GM12891 (cell line): ENCODE results near the gene NFATC1.

ENCODE experiments used
- PAX5 ChIP-seq: IDR thresholded peaks from 2 replicates; pipeline ENCODE4 v1.6.1; 2011; ENCODE audit warnings: low read length, moderate library complexity, mild to moderate bottlenecking; ENCODE audit not compliant: insufficient read depth, severe bottlenecking
- POLR2A ChIP-seq: IDR thresholded peaks from 2 replicates; pipeline ENCODE4 v1.6.1; 2011; ENCODE audit warnings: low read depth, low read length, control low read depth
- POLR2AphosphoS5 ChIP-seq: IDR thresholded peaks from 2 replicates; pipeline ENCODE4 v1.6.1; 2011; ENCODE audit warnings: low read depth, low read length, control low read depth
- POU2F2 ChIP-seq: IDR thresholded peaks from 2 replicates; pipeline ENCODE4 v1.6.1; 2011; ENCODE audit warnings: low read depth, mild to moderate bottlenecking, control low read depth, low read length, moderate library complexity
- TAF1 ChIP-seq: IDR thresholded peaks from 2 replicates; pipeline ENCODE4 v1.6.1; 2011; ENCODE audit warnings: low read depth, low read length, control low read depth

- TF ChIP-seq POLR2AphosphoS5, result 0 out of 2 replicates have a peak, but pooled peaks have one; percentile 2
- TF ChIP-seq PAX5, result no peak
- no peak for TF ChIP-seq POLR2A
- TF ChIP-seq TAF1, result no peak
- TF ChIP-seq POU2F2, result no peak
Observed at GRCh38 chr18:79438898-79439627, 43.3 kb downstream of the NFATC1 start.
